Lung (tissue), 12 donors: Measurements from ENCODE around the gene FAM186B. TPM values are rescaled to one million over a fixed set of nuclear protein-coding genes. Genes with fewer than 3 reads are reported as not detected.

ENCODE experiments used
- ATAC-seq: fragments of 200-7000 bp; cut with Tn5 transposase; one replicate; pipeline ENCODE4 v1.9.1; 2020; ENCODE audit warnings: moderate number of reproducible peaks; ENCODE audit not compliant: insufficient read depth, low FRiP score
- DNase-seq, 3 donors: peaks; one replicate each; pipeline ENCODE4 v3.0.0-alpha.2; 2013 to 2017
- H3K27ac ChIP-seq, 2 donors: one replicate each; pipeline ENCODE4 v1.5.1; 2013; ENCODE audit warnings: mild to moderate bottlenecking in 2 of 2, moderate library complexity in 2 of 2, control low read depth in 1 of 2, inconsistent platforms in 1 of 2, low read depth in 1 of 2, low read length in 1 of 2
- H3K27me3 ChIP-seq, 3 donors: one replicate each; pipeline ENCODE4 v1.5.1; 2013; ENCODE audit warnings: low read length in 2 of 3; ENCODE audit not compliant: control insufficient read depth in 3 of 3, insufficient read depth in 3 of 3
- H3K36me3 ChIP-seq, 4 donors: one replicate each; pipeline ENCODE4 v1.5.1; 2013; ENCODE audit warnings: low read length in 4 of 4, mild to moderate bottlenecking in 1 of 4, moderate library complexity in 1 of 4; ENCODE audit not compliant: control insufficient read depth in 4 of 4, insufficient read depth in 4 of 4
- H3K4me1 ChIP-seq, 5 donors: one replicate each; pipeline ENCODE4 v1.5.1; 2013; ENCODE audit warnings: low read length in 5 of 5, mild to moderate bottlenecking in 2 of 5, moderate library complexity in 1 of 5; ENCODE audit not compliant: control insufficient read depth in 5 of 5, insufficient read depth in 5 of 5
- H3K4me3 ChIP-seq: one replicate; pipeline ENCODE4 v1.5.1; 2013; ENCODE audit warnings: mild to moderate bottlenecking, control low read depth, moderate library complexity
- H3K9ac ChIP-seq, 2 donors: one replicate each; pipeline ENCODE4 v1.5.1; 2013; ENCODE audit warnings: low read length in 2 of 2, control low read depth in 1 of 2; ENCODE audit not compliant: insufficient read depth in 1 of 2
- H3K9me3 ChIP-seq, 4 donors: one replicate each; pipeline ENCODE4 v1.5.1; 2013; ENCODE audit warnings: low read length in 3 of 4, mild to moderate bottlenecking in 1 of 4, moderate library complexity in 1 of 4; ENCODE audit not compliant: control insufficient read depth in 4 of 4, insufficient read depth in 3 of 4
- CTCF ChIP-seq: IDR thresholded peaks from 2 replicates; pipeline ENCODE4 v1.5.1; 2012; ENCODE audit warnings: mild to moderate bottlenecking; ENCODE audit errors: control extremely low read depth, extremely low read depth
- WGBS, 2 donors: extraction: QIAGEN DNeasy Blood & Tissue Kit; methylation state at CpG; one replicate each; pipeline ENCODE4 v1.1.7; 2013; 5-methylcytosine and 5-hydroxymethylcytosine counted together
- polyA plus RNA-seq, 2 donors: library from polyadenylated mRNA; stranded (reverse); fragments of 200-250 nt; gene quantifications; one replicate each; pipeline ENCODE4 v1.2.1, GENCODE V29; 2013
- total RNA-seq, 2 donors: library from RNA; depleted of rRNA in 1 of 2; stranded (reverse); fragments of >200 nt in 1 of 2; gene quantifications; one replicate each; pipeline ENCODE4 v1.2.1, GENCODE V29; 2014 to 2021
- donor health status: control.
- donor health status: control.
- donor health status: Bipolar disorder and iron deficiency.
- donor health status: healthy.
- donor health status: DM: yes; HTN: yes; CAD: no.

Gene FAM186B
- total and polyA plus RNA-seq, 4 donors: 0.17 to 0.80 (median 0.43) TPM

- H3K9ac ChIP-seq: no peak overlapping the region
- no peaks in the 10 kb centered on the region for H3K9me3 ChIP-seq
- H3K4me1 ChIP-seq: no peaks in the 10 kb centered on the region
- no peak for TF ChIP-seq CTCF
- no peak overlapping the region for H3K27ac ChIP-seq
- ATAC-seq: no peak
- H3K27me3 ChIP-seq: no peaks in the 10 kb centered on the region
- DNase-seq: no peak
- WGBS, 2 donors: 87 to 94% methylated on average over 12 to 13 of the region's 13 CpGs
- peaks cover 17 to 63% (median 25%) of the 10 kb centered on the region in 4 donors for H3K36me3 ChIP-seq
- H3K4me3 ChIP-seq: no peak overlapping the region
These were observed 46.9 kb downstream of the FAM186B start for GRCh38 chr12:49558526-49558925.

DNA sequence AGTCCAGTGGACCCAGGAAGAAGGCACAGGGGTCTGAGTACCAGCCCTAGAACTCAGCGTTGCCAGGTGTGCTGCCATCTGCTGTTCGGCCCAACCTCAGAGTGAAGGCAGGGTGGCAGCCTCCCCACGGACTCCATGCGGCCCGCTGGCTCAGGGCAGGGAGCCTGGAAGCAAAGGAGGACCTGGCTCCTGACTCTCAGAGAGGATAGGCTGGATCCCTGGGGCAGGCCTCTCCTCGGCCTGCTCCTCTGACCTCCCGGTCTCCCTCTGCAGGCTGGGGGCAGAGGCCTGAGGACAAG is 47.6 kb downstream of the FAM186B start:
- no peaks in the 10 kb centered on the region for H3K27me3 ChIP-seq
- DNase-seq: no peak
- TF ChIP-seq CTCF: no peak
- no peak for ATAC-seq
- no peaks in the 10 kb centered on the region for H3K9me3 ChIP-seq
- H3K9ac ChIP-seq: no peak overlapping the region
- no peak overlapping the region for H3K27ac ChIP-seq
- no peaks in the 10 kb centered on the region for H3K4me1 ChIP-seq
- H3K36me3 ChIP-seq: peaks cover 16 to 56% (median 21%) of the 10 kb centered on the region in 4 donors
- H3K4me3 ChIP-seq: no peak overlapping the region
- WGBS, 2 donors: 84 to 88% methylated on average over 7 of the region's 7 CpGs

- H3K9ac ChIP-seq: no peak overlapping the region
- no peak for ATAC-seq
- H3K4me3 ChIP-seq: no peak overlapping the region
- no peak overlapping the region for H3K27ac ChIP-seq
- 90 to 93% methylated on average over 18 of the region's 18 CpGs for WGBS, 2 donors
- no peak for DNase-seq
- H3K9me3 ChIP-seq: no peaks in the 10 kb centered on the region
- H3K36me3 ChIP-seq: peaks cover 13 to 53% (median 20%) of the 10 kb centered on the region in 4 donors
- TF ChIP-seq CTCF: no peak
- H3K27me3 ChIP-seq: no peaks in the 10 kb centered on the region
- no peaks in the 10 kb centered on the region for H3K4me1 ChIP-seq
These were observed 48.1 kb downstream of the FAM186B start for GRCh38 chr12:49557187-49557916.
